Activated CD4-positive, alpha-beta T cell treated with anti-CD3 and anti-CD28 coated beads for 48 hours (primary cell): ENCODE measurements around the gene FREM2.

Source experiments
- DNase-seq: peaks from one replicate; pipeline ENCODE4 v3.0.0-alpha.2; 2020

The FREM2 gene

GRCh38 chr13:38830442-38831045 lies 143.7 kb downstream of the FREM2 start:
- no peak for DNase-seq

DNA sequence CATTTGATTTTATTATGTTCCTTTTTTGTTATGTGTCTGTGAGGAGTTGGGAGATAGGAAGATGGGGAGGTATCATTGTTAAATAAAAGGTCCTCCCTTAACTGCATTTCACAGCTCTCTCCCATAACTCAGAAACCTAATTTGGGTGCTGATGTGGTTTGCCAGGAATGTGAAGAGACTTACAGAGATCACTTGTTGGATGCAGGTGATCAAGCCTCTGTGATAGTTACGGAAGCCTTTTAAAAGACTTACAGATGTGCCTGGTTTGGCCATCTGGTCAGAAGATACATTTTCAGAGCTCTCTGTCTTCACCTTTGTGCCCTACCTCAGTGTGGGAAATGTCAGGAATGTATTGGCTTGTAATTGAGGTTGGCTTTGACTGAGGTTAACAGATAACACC lies 157.7 kb downstream of the FREM2 start:
- DNase-seq = no peak

DNA sequence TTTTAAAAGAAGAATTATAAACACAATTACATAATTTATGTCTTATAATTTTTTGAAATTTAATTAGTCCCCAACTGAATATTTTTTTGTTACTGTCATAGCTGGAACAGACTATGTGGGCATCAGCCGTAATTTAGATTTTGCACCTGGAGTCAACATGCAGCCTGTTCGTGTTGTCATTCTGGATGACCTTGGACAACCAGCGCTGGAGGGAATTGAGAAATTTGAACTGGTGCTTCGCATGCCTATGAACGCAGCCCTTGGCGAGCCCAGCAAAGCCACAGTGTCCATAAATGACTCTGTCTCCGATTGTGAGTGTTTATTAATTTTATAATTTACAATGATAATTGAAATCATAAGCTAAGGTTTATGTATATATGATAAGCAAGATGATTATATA lies 161.5 kb downstream of the FREM2 start:
- DNase-seq = no peak

- no peak for DNase-seq
Observed at GRCh38 chr13:38849315-38849714, 162.4 kb downstream of the FREM2 start.

DNA sequence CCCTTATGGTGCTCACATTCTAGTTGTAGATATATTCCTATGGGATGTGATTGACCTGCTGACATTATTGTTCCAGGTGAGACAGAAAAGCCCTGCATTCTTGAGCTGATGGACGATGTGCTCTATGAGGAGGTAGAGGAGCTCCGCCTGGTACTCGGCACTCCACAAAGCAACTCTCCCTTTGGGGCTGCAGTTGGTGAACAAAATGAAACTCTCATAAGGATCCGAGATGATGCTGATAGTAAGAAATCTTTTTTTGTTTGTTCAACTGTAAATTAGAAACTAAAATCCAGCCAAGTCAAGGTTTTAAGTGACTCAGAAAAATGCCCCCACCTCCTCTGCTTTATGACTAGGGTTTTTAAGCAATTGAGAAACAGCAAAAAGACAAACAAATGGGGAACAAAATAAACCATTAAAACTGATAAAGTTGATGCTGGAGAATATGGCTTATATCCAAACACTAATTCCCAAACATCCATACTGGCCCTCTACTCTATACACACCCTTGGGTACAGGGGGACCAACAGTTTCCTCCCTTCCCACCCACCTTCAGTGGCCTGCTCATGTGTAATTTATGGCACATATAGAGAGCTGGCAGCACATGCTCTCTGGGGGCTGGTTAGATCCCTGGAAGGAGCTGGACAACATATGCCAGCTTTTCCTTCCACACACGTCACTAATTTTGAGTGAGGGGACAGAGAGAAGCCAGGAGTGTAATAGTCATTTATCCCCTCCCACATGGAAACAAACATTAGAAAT lies 164.2 kb downstream of the FREM2 start:
- no peak for DNase-seq

DNA sequence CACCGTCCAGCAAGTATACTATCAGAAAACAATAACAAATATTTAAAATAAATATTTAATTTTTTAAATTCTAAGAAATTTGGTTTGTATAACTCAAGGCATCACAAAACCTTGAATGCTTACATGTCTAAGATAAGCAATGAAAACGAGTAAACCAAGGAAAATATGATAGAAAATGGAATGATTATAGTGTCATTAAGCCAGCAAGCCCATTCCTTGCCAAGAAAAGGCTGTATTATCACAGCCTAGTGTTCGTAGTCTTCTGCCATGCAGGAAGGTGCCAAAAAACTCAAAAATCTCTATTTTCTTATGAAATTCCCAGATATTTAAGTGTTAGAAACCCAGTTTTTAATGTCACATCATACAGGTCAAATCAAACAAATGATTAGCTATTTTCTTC lies 167.3 kb downstream of the FREM2 start:
- no peak for DNase-seq

- DNase-seq = no peak
Observed at GRCh38 chr13:38856065-38856464, 169.2 kb downstream of the FREM2 start.

DNA sequence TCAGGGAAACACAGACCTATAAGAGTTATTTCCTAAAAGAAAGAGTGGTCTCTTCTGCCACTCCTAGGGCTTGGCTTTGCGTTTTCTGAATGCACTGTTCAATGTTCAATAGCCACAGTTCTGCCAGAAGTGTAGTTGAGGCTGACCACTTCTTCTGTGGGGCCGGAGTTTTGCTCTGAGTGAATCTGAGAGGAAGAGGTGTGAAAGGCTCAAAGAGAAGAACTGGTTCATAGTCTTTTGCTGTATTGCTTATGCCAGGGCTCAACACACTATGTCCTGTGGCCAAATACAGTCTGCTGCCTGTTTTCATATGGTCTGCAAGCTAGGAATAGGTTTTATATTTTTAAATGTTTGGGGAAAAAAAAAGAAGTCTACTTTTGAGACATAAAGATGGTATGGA lies 175.6 kb downstream of the FREM2 start:
- no peak for DNase-seq

DNA sequence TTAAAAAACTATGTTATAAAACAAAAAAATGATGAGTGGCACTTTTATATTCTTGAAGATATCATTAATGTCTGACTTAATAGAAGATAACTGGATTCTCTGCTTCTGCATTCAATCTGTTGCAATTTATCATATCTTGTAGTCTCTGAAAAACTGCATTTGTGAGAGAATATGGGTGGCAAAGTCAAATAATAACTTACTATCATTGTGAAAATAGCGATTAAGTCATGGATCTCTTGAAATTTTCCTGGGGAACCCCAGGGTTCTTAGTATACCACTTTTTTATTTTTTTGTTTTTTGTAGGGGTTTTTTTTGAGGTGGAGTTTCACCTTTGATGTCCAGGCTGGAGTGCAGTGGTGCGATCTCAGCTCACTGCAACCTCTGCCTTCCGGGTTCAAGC lies 176.7 kb downstream of the FREM2 start:
- DNase-seq = no peak

- DNase-seq = no peak
Observed at GRCh38 chr13:38866649-38867048, 179.8 kb downstream of the FREM2 start.

DNA sequence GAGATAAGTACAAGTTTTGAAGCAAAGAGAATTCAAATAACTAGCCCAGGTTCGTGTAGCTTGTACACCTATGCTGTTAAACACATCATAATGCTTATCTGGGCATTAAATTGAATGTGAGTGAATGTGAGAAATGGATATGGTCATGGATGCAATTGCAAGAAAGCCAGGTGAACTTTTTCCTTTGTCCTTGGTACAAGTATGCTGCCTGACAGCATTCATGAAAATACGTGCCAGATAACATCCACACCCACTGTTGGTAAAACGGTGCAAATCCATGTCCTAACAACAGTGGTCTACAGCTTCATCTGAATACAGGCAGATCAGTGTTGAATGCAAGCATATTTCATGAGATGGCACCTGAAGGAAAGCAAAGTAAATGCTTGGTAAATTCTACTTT lies 181.5 kb downstream of the FREM2 start:
- DNase-seq = no peak

DNA sequence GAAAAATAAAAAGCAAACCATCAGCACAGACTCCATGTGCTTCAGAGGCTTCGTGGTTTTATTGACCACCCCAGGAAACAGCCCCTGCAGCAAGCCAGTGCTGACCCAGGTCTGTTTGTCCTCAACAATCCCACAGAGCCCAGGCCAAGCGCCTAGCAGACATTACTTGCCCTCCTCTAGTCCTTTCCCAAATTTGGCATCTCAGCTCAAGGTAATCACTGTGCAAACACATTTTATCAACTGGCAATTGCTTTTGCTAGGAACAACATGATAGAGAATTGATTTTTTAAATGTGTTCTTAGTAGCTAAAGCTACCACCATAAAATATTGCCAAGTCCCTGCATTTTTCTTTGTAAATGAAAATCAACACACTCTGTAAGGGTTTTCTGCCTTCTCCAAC lies 182.0 kb downstream of the FREM2 start:
- no peak for DNase-seq

- no peak for DNase-seq
Observed at GRCh38 chr13:38871275-38871674, 184.4 kb downstream of the FREM2 start.

- peak; percentile 53 for DNase-seq
Observed at GRCh38 chr13:38872693-38873092, 185.8 kb downstream of the FREM2 start.

GRCh38 chr13:38875186-38875875 lies 188.5 kb downstream of the FREM2 start:
- DNase-seq = no peak

GRCh38 chr13:38879278-38879677 lies 192.4 kb downstream of the FREM2 start:
- DNase-seq = no peak

DNA sequence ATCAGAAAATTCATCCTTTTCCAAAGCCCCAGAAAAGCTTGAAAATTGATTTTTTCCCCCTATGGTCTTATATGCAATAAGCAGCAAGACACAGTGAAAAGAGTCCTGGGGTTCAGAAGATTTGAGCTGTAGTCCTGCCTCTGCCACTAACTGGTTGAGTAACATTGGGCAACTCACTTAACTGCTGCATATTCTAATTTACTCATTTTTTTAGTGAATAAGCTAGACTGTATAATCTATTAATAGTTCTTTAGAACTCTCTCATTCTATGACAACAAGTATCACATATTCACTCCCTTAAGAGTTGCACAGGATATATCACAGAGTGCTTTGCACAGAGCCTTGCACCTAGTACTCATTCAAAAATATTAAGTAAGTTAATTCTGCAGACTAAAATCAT lies 192.9 kb downstream of the FREM2 start:
- DNase-seq = no peak

GRCh38 chr13:38880397-38880796 lies 193.5 kb downstream of the FREM2 start:
- no peak for DNase-seq

DNA sequence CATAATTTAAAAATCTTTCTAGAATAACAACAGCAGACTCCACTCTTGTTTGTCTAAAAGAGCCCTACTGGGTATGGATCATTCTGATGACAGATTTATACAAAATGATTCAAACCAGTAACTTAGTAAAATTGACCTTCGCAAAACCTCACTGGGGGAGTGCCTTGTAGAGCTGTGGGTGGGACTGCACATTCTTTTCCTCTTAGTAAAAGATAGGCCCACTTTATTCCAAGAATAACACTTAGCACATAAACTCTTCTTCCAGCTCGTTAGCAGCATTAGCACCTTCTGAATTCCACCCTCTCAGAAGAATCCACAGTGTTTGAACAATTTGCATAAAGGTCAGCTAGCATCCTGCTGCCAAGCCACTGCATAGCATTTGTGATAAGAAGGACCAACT lies 196.9 kb downstream of the FREM2 start:
- no peak for DNase-seq

DNA sequence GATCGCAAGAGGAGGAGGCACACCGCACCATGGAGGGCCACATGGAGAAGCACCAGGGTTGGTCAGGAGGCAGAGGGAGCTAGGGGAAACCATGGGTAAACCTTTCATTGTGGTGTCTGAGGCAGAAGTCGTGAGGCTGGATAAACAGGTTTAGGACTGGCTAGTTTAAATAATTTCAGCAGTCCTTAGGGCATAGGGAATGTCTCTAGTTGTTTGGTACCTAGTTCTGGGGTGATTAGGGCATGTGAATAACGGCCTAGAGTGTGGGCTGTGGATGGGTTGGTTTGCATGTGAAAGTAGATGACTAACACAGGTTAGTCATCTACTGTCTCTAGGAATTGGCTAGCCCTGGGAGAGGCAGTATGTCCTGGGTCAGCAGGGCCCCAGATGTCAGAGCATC lies 201.4 kb downstream of the FREM2 start:
- DNase-seq = peak; percentile 2

GRCh38 chr13:38895075-38895474 lies 208.2 kb downstream of the FREM2 start:
- DNase-seq = no peak

DNA sequence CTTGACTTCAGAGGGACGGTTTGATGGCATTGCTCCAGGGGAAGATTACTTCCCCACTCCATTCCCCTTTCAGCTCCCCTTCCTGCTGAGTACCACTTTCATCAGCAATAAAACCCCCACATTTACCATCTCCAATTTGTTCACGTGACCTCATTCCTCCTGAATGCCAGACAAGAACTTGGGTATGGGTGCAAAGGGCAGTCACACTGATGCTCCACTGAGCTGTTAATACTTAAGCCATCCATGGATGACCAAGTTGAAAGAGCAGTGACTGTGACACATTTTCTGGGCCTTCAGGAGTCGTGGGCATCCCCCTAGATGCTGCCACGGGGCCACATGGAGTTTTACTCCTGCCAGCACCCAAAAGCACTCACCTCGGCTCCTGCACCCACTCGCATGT lies 210.6 kb downstream of the FREM2 start:
- no peak for DNase-seq

- DNase-seq = no peak
Observed at GRCh38 chr13:38898481-38898880, 211.6 kb downstream of the FREM2 start.

GRCh38 chr13:38899571-38899970 lies 212.7 kb downstream of the FREM2 start:
- no peak for DNase-seq
